Liver (tissue), 9 donors: ENCODE results near the gene SLC35B4. TPM values are rescaled to one million over a fixed set of nuclear protein-coding genes. Genes with fewer than 3 reads are reported as not detected.

Experiments
- DNase-seq: peaks from one replicate; pipeline ENCODE4 v3.0.0-alpha.2; 2017; ENCODE audit warnings: low spot score
- H3K27ac ChIP-seq, 2 donors: one replicate each; pipeline ENCODE4 v1.7.0; 2013; ENCODE audit warnings: inconsistent platforms in 2 of 2, low read length in 2 of 2, control low read depth in 1 of 2, low read depth in 1 of 2, mild to moderate bottlenecking in 1 of 2
- H3K27me3 ChIP-seq, 4 donors: one replicate each; pipeline versions ENCODE4 v1.6.1 to v1.7.0; 2013; ENCODE audit warnings: low read length in 3 of 4, inconsistent platforms in 1 of 4, mild to moderate bottlenecking in 1 of 4, moderate library complexity in 1 of 4; ENCODE audit not compliant: control insufficient read depth in 4 of 4, insufficient read depth in 4 of 4
- H3K36me3 ChIP-seq, 4 donors: one replicate each; pipeline versions ENCODE4 v1.6.1 to v1.7.0; 2013; ENCODE audit warnings: low read length in 3 of 4, mild to moderate bottlenecking in 3 of 4, low read depth in 1 of 4, moderate library complexity in 1 of 4; ENCODE audit not compliant: control insufficient read depth in 4 of 4, insufficient read depth in 3 of 4
- H3K4me1 ChIP-seq, 4 donors: one replicate each; pipeline versions ENCODE4 v1.6.1 to v1.7.0; 2013; ENCODE audit warnings: low read length in 3 of 4, mild to moderate bottlenecking in 3 of 4, moderate library complexity in 1 of 4; ENCODE audit not compliant: control insufficient read depth in 4 of 4, insufficient read depth in 4 of 4
- H3K4me3 ChIP-seq, 3 donors: one replicate each; pipeline versions ENCODE4 v1.6.1 to v1.7.0; 2013; ENCODE audit warnings: low read length in 3 of 3, control low read depth in 1 of 3, low read depth in 1 of 3, mild to moderate bottlenecking in 1 of 3
- H3K9ac ChIP-seq, 2 donors: one replicate each; pipeline ENCODE4 v1.7.0; 2013; ENCODE audit warnings: low read length in 2 of 2, mild to moderate bottlenecking in 2 of 2, moderate library complexity in 2 of 2, control low read depth in 1 of 2, low read depth in 1 of 2
- H3K9me3 ChIP-seq, 4 donors: one replicate each; pipeline versions ENCODE4 v1.6.1 to v1.7.0; 2013; ENCODE audit warnings: low read length in 3 of 4; ENCODE audit not compliant: control insufficient read depth in 4 of 4
- ATF3 ChIP-seq: IDR thresholded peaks from 2 replicates; pipeline ENCODE4 v1.6.1; 2016; ENCODE audit warnings: antibody characterized with exemption
- CTCF ChIP-seq: fragments of 150-350 bp; IDR thresholded peaks from 2 replicates; pipeline ENCODE4 v1.5.1; 2017; ENCODE audit warnings: improper control_type of control experiment, low read depth, low read length; ENCODE audit not compliant: missing input control
- EGR1 ChIP-seq, 2 donors: IDR thresholded peaks; 2 replicates each; pipeline ENCODE4 v1.6.1; 2016 to 2018; ENCODE audit warnings: antibody characterized with exemption in 2 of 2, low read depth in 2 of 2
- FOXA1 ChIP-seq: IDR thresholded peaks from 2 replicates; pipeline ENCODE4 v1.6.1; 2016; ENCODE audit warnings: antibody characterized with exemption
- FOXA2 ChIP-seq: IDR thresholded peaks from 2 replicates; pipeline ENCODE4 v1.6.1; 2016; ENCODE audit warnings: antibody characterized with exemption
- GABPA ChIP-seq, 2 donors: IDR thresholded peaks in 1 of 2; conservative IDR thresholded peaks in 1 of 2; 2 replicates each; pipeline ENCODE4 v1.6.1; 2016; ENCODE audit warnings: antibody characterized with exemption in 2 of 2, mild to moderate bottlenecking in 1 of 2, moderate library complexity in 1 of 2
- HNF4A ChIP-seq, 2 donors: conservative IDR thresholded peaks; 2 replicates each; pipeline ENCODE4 v1.6.1; 2016; ENCODE audit warnings: antibody characterized with exemption in 2 of 2, mild to moderate bottlenecking in 2 of 2
- HNF4G ChIP-seq: IDR thresholded peaks from 2 replicates; pipeline ENCODE4 v1.6.1; 2016; ENCODE audit warnings: antibody characterized with exemption
- JUND ChIP-seq, 2 donors: IDR thresholded peaks; 2 replicates each; pipeline ENCODE4 v1.6.1; 2016; ENCODE audit warnings: antibody characterized with exemption in 2 of 2
- MAX ChIP-seq: IDR thresholded peaks from 2 replicates; pipeline ENCODE4 v1.6.1; 2016; ENCODE audit warnings: antibody characterized with exemption
- NR2F2 ChIP-seq: IDR thresholded peaks from 2 replicates; pipeline ENCODE4 v1.6.1; 2016; ENCODE audit warnings: antibody characterized with exemption
- RAD21 ChIP-seq, 2 donors: IDR thresholded peaks; 2 replicates each; pipeline ENCODE4 v1.6.1; 2016; ENCODE audit warnings: antibody characterized with exemption in 2 of 2, mild to moderate bottlenecking in 2 of 2
- REST ChIP-seq: IDR thresholded peaks from 2 replicates; pipeline ENCODE4 v1.6.1; 2016; ENCODE audit warnings: antibody characterized with exemption, mild to moderate bottlenecking
- RXRA ChIP-seq, 2 donors: IDR thresholded peaks; 2 replicates each; pipeline ENCODE4 v1.6.1; 2017 to 2018; ENCODE audit warnings: antibody characterized with exemption in 2 of 2, mild to moderate bottlenecking in 1 of 2
- SP1 ChIP-seq: IDR thresholded peaks from 2 replicates; pipeline ENCODE4 v1.6.1; 2018; ENCODE audit warnings: antibody characterized with exemption, mild to moderate bottlenecking
- TAF1 ChIP-seq: conservative IDR thresholded peaks from 2 replicates; pipeline ENCODE4 v1.6.1; 2016; ENCODE audit warnings: antibody characterized with exemption, mild to moderate bottlenecking
- YY1 ChIP-seq: IDR thresholded peaks from 2 replicates; pipeline ENCODE4 v1.6.1; 2016; ENCODE audit warnings: antibody characterized with exemption, mild to moderate bottlenecking
- ZBTB33 ChIP-seq: IDR thresholded peaks from 2 replicates; pipeline ENCODE4 v1.6.1; 2016; ENCODE audit warnings: antibody characterized with exemption
- WGBS: extraction: QIAGEN DNeasy Blood & Tissue Kit; methylation state at CpG from one replicate; pipeline ENCODE4 v1.1.7; 2013; 5-methylcytosine and 5-hydroxymethylcytosine counted together
- polyA plus RNA-seq, 2 donors: library from polyadenylated mRNA; stranded (reverse) in 1 of 2; unstranded in 1 of 2; fragments of 200-250 nt in 1 of 2; fragments of >200 nt in 1 of 2; fragmentation: Nextera tagmentation in 1 of 2; extraction: Ambion mirVana in 1 of 2; gene quantifications; one replicate each; pipeline versions ENCODE4 v1.2.1 to v1.2.3, GENCODE V29; 2013 to 2015
- total RNA-seq, 2 donors: library from RNA; depleted of rRNA; stranded (reverse); fragments of >200 nt; gene quantifications; one replicate each; pipeline ENCODE4 v1.2.3, GENCODE V29; 2014
- donor health status: healthy.
- donor health status: healthy.
- donor health status: healthy.
- donor health status: healthy.
- donor health status: healthy.

SLC35B4 gene
- total and polyA plus RNA-seq, 4 donors, result 5.7 to 17.7 (median 8.9) TPM

GRCh38 chr7:134317434-134317833 is 704 bp upstream of the SLC35B4 start:
- 49% methylated on average over 7 of the region's 7 CpGs for WGBS
- H3K27ac ChIP-seq, result no peak overlapping the region

GRCh38 chr7:134315679-134316538 is 821 bp downstream of the SLC35B4 start:
- no peak for TF ChIP-seq FOXA2
- peak; percentile 49 for TF ChIP-seq HNF4G
- peak; percentile 36 for TF ChIP-seq YY1
- TF ChIP-seq RAD21 (IDR thresholded peaks at IDR 0.05), result peak; percentile 2 to 48
- peak; percentile 69 to 82 for TF ChIP-seq HNF4A (conservative IDR thresholded peaks at IDR 0.05)
- no peak for TF ChIP-seq REST
- peak in 1 of 2 donors; percentile 26 for TF ChIP-seq JUND (IDR thresholded peaks at IDR 0.05)
- peak; percentile 50 for TF ChIP-seq SP1
- TF ChIP-seq ZBTB33, result no peak
- peak; percentile 66 to 82 for TF ChIP-seq RXRA (IDR thresholded peaks at IDR 0.05)
- peak; percentile 19 for TF ChIP-seq TAF1
- TF ChIP-seq ATF3, result no peak
- no peak for TF ChIP-seq CTCF
- no peak for TF ChIP-seq GABPA (IDR thresholded peaks at IDR 0.05 in 1 of 2, conservative IDR thresholded peaks at IDR 0.05 in 1 of 2)
- TF ChIP-seq NR2F2, result no peak
- TF ChIP-seq EGR1 (IDR thresholded peaks at IDR 0.05; ENCODE audit: low read depth in 2 of 2), result no peak
- TF ChIP-seq MAX, result no peak
- TF ChIP-seq FOXA1, result no peak
- Histone ChIP-seq H3K4me1 (peaks cover 0 to 23% (median 8%) of the 10 kb centered on the region in 4 donors), H3K27me3 (no peaks in the 10 kb centered on the region), H3K9ac (peak overlapping the region; percentile 66 to 96), H3K27ac (peak overlapping the region; percentile 94), H3K4me3 (peak overlapping the region; percentile 87 to 98 (median 90)), H3K36me3 (no peaks in the 10 kb centered on the region), H3K9me3 (no peaks in the 10 kb centered on the region)
- DNase-seq, result no peak
- 14% methylated on average over 20 of the region's 20 CpGs for WGBS

More at GRCh38 chr7:134317434-134317833, 704 bp upstream of the SLC35B4 start:
- peak overlapping the region in 2 of 3 donors; percentile 33 to 34 for H3K4me3 ChIP-seq
- no peaks in the 10 kb centered on the region for H3K9me3 ChIP-seq
- DNase-seq, result no peak
- TF ChIP-seq MAX (no peak), FOXA2 (no peak), ATF3 (no peak)
- no peaks in the 10 kb centered on the region for H3K27me3 ChIP-seq
- peaks cover 0 to 23% (median 8%) of the 10 kb centered on the region in 4 donors for H3K4me1 ChIP-seq
- peak overlapping the region in 1 of 2 donors; percentile 87 for H3K9ac ChIP-seq
- no peaks in the 10 kb centered on the region for H3K36me3 ChIP-seq
